ENCODE data around the gene THBS4. TPM values are rescaled to one million over a fixed set of nuclear protein-coding genes. Genes with fewer than 3 reads are reported as not detected.

THBS4 gene
- total RNA-seq, 2 experiments from 2014 or later, result 0.29 to 1.1 TPM

- H3K36me3 Mint-ChIP-seq (ENCODE audit: low read depth), result peaks cover 3% of the 10 kb centered on the region
- peak overlapping the region; percentile 43 for H3K27ac Mint-ChIP-seq
- no peaks in the 10 kb centered on the region for H3K27me3 Mint-ChIP-seq (ENCODE audit: low read depth)
- peak; percentile 44 for DNase-seq
- H3K9me3 Mint-ChIP-seq, result peaks cover 10% of the 10 kb centered on the region
- intact Hi-C loops (cut with micrococcal nuclease), result loop anchor here (1.0 to 10.0 kb wide), 8 partner anchors 10 to 879 kb away; partner anchors contain the start of gene SERINC5
- H3K4me1 Mint-ChIP-seq (ENCODE audit: low read depth), result peaks cover 47% of the 10 kb centered on the region
- H3K4me3 Mint-ChIP-seq, result no peak overlapping the region
- CTCF ChIA-PET, result interaction anchor here (0.6 to 1.9 kb wide), 8 partner anchors 13 to 182 kb away, joined by 3 to 6 read pairs (median 4); no protein-coding TSS in a partner anchor
Observed at GRCh38 chr5:80125962-80126480, 90.9 kb downstream of the THBS4 start.

GRCh38 chr5:80127116-80127552 lies 92.0 kb downstream of the THBS4 start:
- CTCF ChIA-PET, result interaction anchor here (1.1 kb wide), 1 partner anchor 12 kb away, joined by 5 read pairs; no protein-coding TSS in a partner anchor
- intact Hi-C loops (cut with micrococcal nuclease), result loop anchor here (2.0 to 10.0 kb wide), 2 partner anchors 66 to 878 kb away; no protein-coding TSS in a partner anchor
- Mint-ChIP-seq H3K9me3 (peaks cover 14% of the 10 kb centered on the region), H3K36me3 (ENCODE audit: low read depth) (peaks cover 7% of the 10 kb centered on the region), H3K27me3 (ENCODE audit: low read depth) (no peaks in the 10 kb centered on the region), H3K4me3 (no peak overlapping the region), H3K4me1 (ENCODE audit: low read depth) (peaks cover 56% of the 10 kb centered on the region), H3K27ac (no peak overlapping the region)
- DNase-seq, result no peak

GRCh38 chr5:80128141-80128540 lies 93.0 kb downstream of the THBS4 start:
- no peak overlapping the region for H3K4me3 Mint-ChIP-seq
- H3K9me3 Mint-ChIP-seq, result peaks cover 14% of the 10 kb centered on the region
- no peak for DNase-seq
- no peaks in the 10 kb centered on the region for H3K27me3 Mint-ChIP-seq (ENCODE audit: low read depth)
- H3K36me3 Mint-ChIP-seq (ENCODE audit: low read depth), result peaks cover 7% of the 10 kb centered on the region
- CTCF ChIA-PET, result interaction anchor here (0.8 to 1.5 kb wide), 2 partner anchors 77 to 89 kb away, joined by 3 to 4 read pairs; no protein-coding TSS in a partner anchor
- intact Hi-C loops (cut with micrococcal nuclease), result loop anchor here (10.0 kb wide), 1 partner anchor 877 kb away; no protein-coding TSS in a partner anchor
- no peak overlapping the region for H3K27ac Mint-ChIP-seq
- H3K4me1 Mint-ChIP-seq (ENCODE audit: low read depth), result peaks cover 58% of the 10 kb centered on the region

GRCh38 chr5:80129146-80129545 lies 94.0 kb downstream of the THBS4 start:
- CTCF ChIA-PET, result interaction anchor here (1.3 to 1.5 kb wide), 2 partner anchors 40 to 76 kb away, joined by 3 read pairs; no protein-coding TSS in a partner anchor
- Mint-ChIP-seq H3K4me1 (ENCODE audit: low read depth) (peaks cover 63% of the 10 kb centered on the region), H3K36me3 (ENCODE audit: low read depth) (peaks cover 7% of the 10 kb centered on the region), H3K9me3 (peaks cover 14% of the 10 kb centered on the region), H3K4me3 (no peak overlapping the region), H3K27ac (no peak overlapping the region), H3K27me3 (ENCODE audit: low read depth) (no peaks in the 10 kb centered on the region)
- no peak for DNase-seq
- intact Hi-C loops (cut with micrococcal nuclease), result loop anchor here (10.0 kb wide), 1 partner anchor 876 kb away; no protein-coding TSS in a partner anchor

Other genes with a start within 250 kb of the THBS4 start
- gene MTX3, start 44.1 kb upstream of the THBS4 start, total RNA-seq, result 1 to 10 TPM; 5.7 to 6.1 TPM
- gene SERINC5, start 220.7 kb downstream of the THBS4 start, total RNA-seq, result 10 to 100 TPM; 34.8 to 36.4 TPM